ENCODE data around the gene NUMB. TPM values are rescaled to one million over a fixed set of nuclear protein-coding genes. Genes with fewer than 3 reads are reported as not detected.

Gene NUMB
- total RNA-seq, 4 donors from 2014 or later = 27.7 to 52.8 (median 34.2) TPM

DNA sequence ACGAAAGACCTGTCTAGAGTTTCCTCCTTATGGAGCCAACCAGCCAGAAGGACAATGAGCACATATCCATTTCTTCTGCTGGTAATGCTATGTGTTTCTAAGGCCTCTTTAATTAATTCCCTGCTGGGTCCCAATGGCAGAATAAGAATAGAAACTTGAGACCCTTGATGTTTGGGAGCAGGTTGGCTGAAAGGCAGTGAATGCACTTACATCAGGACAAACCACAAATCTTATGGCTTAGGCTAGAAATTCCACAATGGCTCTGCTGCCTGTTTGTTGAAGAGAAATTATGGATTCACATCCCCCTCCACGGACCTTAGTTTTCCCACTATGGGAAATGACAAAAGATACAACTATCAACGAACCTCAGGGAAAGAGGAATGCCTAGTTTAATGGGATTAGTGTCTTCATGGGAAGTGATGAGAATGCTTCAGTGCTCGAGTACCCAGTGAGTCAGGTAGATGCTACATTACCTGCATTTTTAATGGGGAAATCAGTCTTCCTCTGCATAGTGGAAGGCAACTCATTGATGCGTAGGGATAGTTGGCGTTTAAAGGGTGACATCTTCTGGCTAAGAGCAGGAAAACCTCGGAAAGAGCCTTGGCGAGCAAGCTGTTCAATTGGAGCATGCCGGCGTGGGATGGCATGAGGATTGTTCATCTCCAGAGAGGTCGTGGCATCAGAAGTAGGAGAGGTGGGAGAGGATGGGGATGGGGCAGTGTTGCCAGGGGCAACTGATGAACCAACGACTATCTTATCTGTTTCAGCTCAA is 174.6 kb downstream of the NUMB start:
- peak in 1 of 6 experiments; percentile 11 for TF ChIP-seq CTCF (IDR thresholded peaks at IDR 0.05)
- TF ChIP-seq POLR2A (IDR thresholded peaks at IDR 0.05) = no peak
- no peak overlapping the region for H3K27ac ChIP-seq
- 56 to 59% methylated on average over 12 of the region's 12 CpGs for WGBS, 2 donors
- H3K4me1 ChIP-seq = peaks cover 0 to 5% (median 0%) of the 10 kb centered on the region in 3 donors
- no peaks in the 10 kb centered on the region for H3K9me3 ChIP-seq
- H3K27me3 ChIP-seq = no peaks in the 10 kb centered on the region
- no peak for DNase-seq
- intact Hi-C loops (cut with DNase I) = no loop called here
- no peak overlapping the region for H3K4me3 ChIP-seq
- peaks cover 6 to 94% (median 27%) of the 10 kb centered on the region in 3 donors for H3K36me3 ChIP-seq

DNA sequence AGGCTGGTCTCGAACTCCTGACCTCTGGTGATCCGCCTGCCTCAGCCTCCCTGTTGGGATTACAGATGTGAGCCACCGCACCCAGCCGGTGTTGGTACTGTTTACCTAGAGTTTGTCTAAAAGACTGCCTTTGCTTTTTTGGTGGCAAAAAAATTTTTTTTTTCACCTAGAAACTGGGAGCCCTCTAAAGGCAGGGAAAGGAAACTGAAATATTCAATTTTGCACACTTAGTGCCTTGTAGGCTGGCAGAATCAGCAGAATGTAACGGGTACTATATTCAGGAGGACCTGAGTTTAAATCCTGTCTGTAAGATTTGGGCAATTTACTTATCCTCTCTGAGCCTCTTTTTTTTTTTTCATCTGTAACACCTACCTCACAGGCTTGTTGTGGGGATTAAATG is 177.4 kb downstream of the NUMB start:
- TF ChIP-seq POLR2A (IDR thresholded peaks at IDR 0.05) = no peak
- no peak for TF ChIP-seq CTCF (IDR thresholded peaks at IDR 0.05)
- H3K36me3 ChIP-seq = peaks cover 16 to 96% (median 43%) of the 10 kb centered on the region in 3 donors
- H3K27ac ChIP-seq = no peak overlapping the region
- no peaks in the 10 kb centered on the region for H3K9me3 ChIP-seq
- WGBS, 2 donors = 90 to 96% methylated on average over 3 to 5 of the region's 5 CpGs
- no peaks in the 10 kb centered on the region for H3K27me3 ChIP-seq
- DNase-seq = no peak
- no peak overlapping the region for H3K4me3 ChIP-seq
- intact Hi-C loops (cut with DNase I) = no loop called here
- H3K4me1 ChIP-seq = no peaks in the 10 kb centered on the region

- WGBS, 2 donors = 100% methylated on average over 2 of the region's 2 CpGs
- Histone ChIP-seq H3K4me3 (no peak overlapping the region), H3K9me3 (no peaks in the 10 kb centered on the region), H3K27ac (no peak overlapping the region), H3K36me3 (peaks cover 10 to 96% (median 32%) of the 10 kb centered on the region in 3 donors), H3K4me1 (peaks cover 0 to 2% (median 0%) of the 10 kb centered on the region in 3 donors), H3K27me3 (no peaks in the 10 kb centered on the region)
- no peak for DNase-seq
- TF ChIP-seq POLR2A (IDR thresholded peaks at IDR 0.05) = no peak
- no peak for TF ChIP-seq CTCF (IDR thresholded peaks at IDR 0.05)
- intact Hi-C loops (cut with DNase I) = no loop called here
Measured at GRCh38 chr14:73277376-73277775, 181.0 kb downstream of the NUMB start.

DNA sequence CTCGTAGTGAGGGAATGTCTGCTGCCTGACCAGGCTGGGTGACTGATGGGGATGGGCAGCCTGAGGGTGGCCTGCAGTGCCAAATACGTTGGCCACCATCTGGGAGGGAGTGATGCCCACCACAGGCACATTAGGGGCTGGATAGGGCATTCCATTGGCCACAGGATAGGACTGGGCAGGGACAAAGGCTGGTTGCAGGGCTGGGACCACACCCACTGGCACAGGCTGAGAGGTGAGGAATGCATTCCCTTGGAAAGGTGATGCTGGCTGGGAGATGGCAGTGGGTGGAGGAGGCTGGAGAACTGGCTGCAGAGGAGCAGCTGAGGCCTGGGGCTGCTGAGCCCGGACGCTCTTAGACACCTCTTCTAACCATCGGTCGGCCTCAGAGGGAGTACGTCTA is 181.5 kb downstream of the NUMB start:
- DNase-seq = no peak
- 91 to 92% methylated on average over 6 to 7 of the region's 7 CpGs for WGBS, 2 donors
- Histone ChIP-seq H3K4me3 (no peak overlapping the region), H3K27me3 (no peaks in the 10 kb centered on the region), H3K27ac (no peak overlapping the region), H3K9me3 (no peaks in the 10 kb centered on the region), H3K36me3 (peaks cover 10 to 91% (median 26%) of the 10 kb centered on the region in 3 donors), H3K4me1 (peaks cover 0 to 6% (median 0%) of the 10 kb centered on the region in 3 donors)
- intact Hi-C loops (cut with DNase I) = no loop called here
- no peak for TF ChIP-seq CTCF (IDR thresholded peaks at IDR 0.05)
- no peak for TF ChIP-seq POLR2A (IDR thresholded peaks at IDR 0.05)

- Histone ChIP-seq H3K27me3 (no peaks in the 10 kb centered on the region), H3K4me1 (peaks cover 6 to 21% (median 11%) of the 10 kb centered on the region in 3 donors), H3K27ac (no peak overlapping the region), H3K36me3 (peaks cover 10 to 64% (median 24%) of the 10 kb centered on the region in 3 donors), H3K9me3 (no peaks in the 10 kb centered on the region), H3K4me3 (no peak overlapping the region)
- intact Hi-C loops (cut with DNase I) = no loop called here
- 76 to 96% methylated on average over 3 to 4 of the region's 4 CpGs for WGBS, 2 donors
- no peak for DNase-seq
- no peak for TF ChIP-seq POLR2A (IDR thresholded peaks at IDR 0.05)
- no peak for TF ChIP-seq CTCF (IDR thresholded peaks at IDR 0.05)
Measured at GRCh38 chr14:73273799-73274198, 184.5 kb downstream of the NUMB start.
